NCI-H2029 (cell line): ENCODE results near the gene ALG8.

ENCODE experiments used
- DNase-seq: peaks from one replicate; lab custom pipeline; 2025; lab: John Stamatoyannopoulos, UW

Gene ALG8

GRCh38 chr11:78158987-78159652 is 19.7 kb upstream of the ALG8 start:
- no peak for DNase-seq

GRCh38 chr11:78156127-78156844 is 16.9 kb upstream of the ALG8 start:
- DNase-seq = no peak

- no peak for DNase-seq
Observed at GRCh38 chr11:78151804-78152203, 12.4 kb upstream of the ALG8 start.

GRCh38 chr11:78150754-78151153 is 11.3 kb upstream of the ALG8 start:
- DNase-seq = no peak

- DNase-seq = no peak
Observed at GRCh38 chr11:78150346-78150745, 10.9 kb upstream of the ALG8 start.

GRCh38 chr11:78149646-78150045 is 10.2 kb upstream of the ALG8 start:
- no peak for DNase-seq

GRCh38 chr11:78147807-78148206 is 8.4 kb upstream of the ALG8 start:
- DNase-seq = peak; percentile 5

GRCh38 chr11:78145511-78146025 is 6.1 kb upstream of the ALG8 start:
- DNase-seq = no peak

GRCh38 chr11:78140392-78141077 is 1.1 kb upstream of the ALG8 start:
- DNase-seq = no peak

GRCh38 chr11:78138694-78139421 is 568 bp downstream of the ALG8 start:
- no peak for DNase-seq

GRCh38 chr11:78138291-78138690 is 1.1 kb downstream of the ALG8 start:
- no peak for DNase-seq

GRCh38 chr11:78132475-78132874 is 7.0 kb downstream of the ALG8 start:
- no peak for DNase-seq

- DNase-seq = no peak
Observed at GRCh38 chr11:78131956-78132355, 7.5 kb downstream of the ALG8 start.

GRCh38 chr11:78127403-78127802 is 12.0 kb downstream of the ALG8 start:
- DNase-seq = no peak

- DNase-seq = no peak
Observed at GRCh38 chr11:78112582-78113275, 26.7 kb downstream of the ALG8 start.

- DNase-seq = no peak
Observed at GRCh38 chr11:78111298-78111697, 28.1 kb downstream of the ALG8 start.

- DNase-seq = no peak
Observed at GRCh38 chr11:78110830-78111229, 28.6 kb downstream of the ALG8 start.

GRCh38 chr11:78110351-78110750 is 29.1 kb downstream of the ALG8 start:
- no peak for DNase-seq

- DNase-seq = no peak
Observed at GRCh38 chr11:78109081-78110015, 30.1 kb downstream of the ALG8 start.

- peak; percentile 32 for DNase-seq
Observed at GRCh38 chr11:78100676-78101472, 38.6 kb downstream of the ALG8 start.
